Calu3 (cell line): ENCODE data around the gene RBM38. TPM values are rescaled to one million over a fixed set of nuclear protein-coding genes. Genes with fewer than 3 reads are reported as not detected.
"Not testable (repeated sequence)": the region's sequence is repeated elsewhere in the genome, so short reads cannot be mapped to it uniquely, and the experiment has no call there.

Experiments used
- BruUV-seq: library from RNA; stranded (reverse); fragments of 400-500 nt; replicated peaks from 2 replicates; lab custom pipeline; 2021; lab: Mats Ljungman, UMichigan
- CTCF ChIA-PET: fragments of 300-600 bp; sonication (Branson Sonifier 250); formaldehyde crosslinking; loops from one replicate; lab custom pipeline; 2022; ENCODE audit warnings: antibody characterized with exemption; lab: Charles Lee
- DNase-seq: peaks from one replicate; pipeline ENCODE4 v3.0.0; 2022
- H3K27ac Mint-ChIP-seq: one replicate; pipeline ENCODE4 v1.8.0; 2022; ENCODE audit warnings: mixed read lengths; ENCODE audit not compliant: unreplicated experiment
- H3K27me3 Mint-ChIP-seq: one replicate; pipeline ENCODE4 v1.8.0; 2022; ENCODE audit warnings: mixed read lengths; ENCODE audit not compliant: unreplicated experiment
- H3K36me3 Mint-ChIP-seq: one replicate; pipeline ENCODE4 v1.8.0; 2022; ENCODE audit warnings: mild to moderate bottlenecking, moderate library complexity, mixed read lengths; ENCODE audit not compliant: insufficient read depth, unreplicated experiment
- H3K4me1 Mint-ChIP-seq: one replicate; pipeline ENCODE4 v1.8.0; 2022; ENCODE audit warnings: mild to moderate bottlenecking, low read depth, mixed read lengths; ENCODE audit not compliant: unreplicated experiment
- H3K4me3 Mint-ChIP-seq: one replicate; pipeline ENCODE4 v1.8.0; 2022; ENCODE audit warnings: mild to moderate bottlenecking, low read depth, moderate library complexity, mixed read lengths; ENCODE audit not compliant: unreplicated experiment
- H3K9me3 Mint-ChIP-seq: one replicate; pipeline ENCODE4 v1.8.0; 2022; ENCODE audit warnings: low read depth, mixed read lengths; ENCODE audit not compliant: unreplicated experiment
- CTCF ChIP-seq: fragments of 200-600 bp; IDR thresholded peaks from one replicate; pipeline ENCODE4 v1.8.0; 2022; ENCODE audit warnings: antibody characterized with exemption; ENCODE audit not compliant: unreplicated experiment
- intact Hi-C: fragments of 100-400 bp; cut with micrococcal nuclease; formaldehyde crosslinking; loops from one replicate; pipeline ENCODE4 v1.10.0; 2022; ENCODE audit not compliant: unreplicated experiment
- total RNA-seq: library from RNA; stranded (reverse); gene quantifications from 2 replicates; pipeline ENCODE4 v1.2.3, GENCODE V29; 2022

RBM38 gene
- total RNA-seq, 1 experiment from 2014 or later = 29.5 TPM

- no peak for TF ChIP-seq CTCF
- H3K27me3 Mint-ChIP-seq = peaks cover 40% of the 10 kb centered on the region
- DNase-seq = no peak
- intact Hi-C loops = no loop called here
- CTCF ChIA-PET = interaction anchor here (3.4 kb wide), 1 partner anchor 256 kb away, joined by 29 read pairs; no protein-coding TSS in a partner anchor
- peaks cover 10% of the 10 kb centered on the region for H3K4me1 Mint-ChIP-seq
- no peaks in the 10 kb centered on the region for H3K9me3 Mint-ChIP-seq
- BruUV-seq = no TSS peak
- no peak overlapping the region for H3K27ac Mint-ChIP-seq
- peaks cover 14% of the 10 kb centered on the region for H3K36me3 Mint-ChIP-seq
- no peak overlapping the region for H3K4me3 Mint-ChIP-seq
Measured at GRCh38 chr20:57347393-57347792, 43.8 kb upstream of the RBM38 start.

- BruUV-seq, H3K9me3 Mint-ChIP-seq, DNase-seq, H3K27ac Mint-ChIP-seq, intact Hi-C loops, H3K4me3 Mint-ChIP-seq: not testable (repeated sequence)
- CTCF ChIA-PET = interaction anchor here (1.5 to 3.4 kb wide), 2 partner anchors 16 to 257 kb away, joined by 4 to 29 read pairs; no protein-coding TSS in a partner anchor
- Mint-ChIP-seq H3K36me3 (peaks cover 21% of the 10 kb centered on the region), H3K4me1 (peaks cover 20% of the 10 kb centered on the region), H3K27me3 (peaks cover 30% of the 10 kb centered on the region)
Measured at GRCh38 chr20:57348200-57348921, 42.8 kb upstream of the RBM38 start.

GRCh38 chr20:57348922-57349574, 42.1 kb upstream of the RBM38 start:
- H3K4me3 Mint-ChIP-seq, BruUV-seq, intact Hi-C loops, H3K27ac Mint-ChIP-seq, DNase-seq, H3K9me3 Mint-ChIP-seq: not testable (repeated sequence)
- CTCF ChIA-PET = interaction anchor here (1.3 to 1.5 kb wide), 2 partner anchors 17 to 189 kb away, joined by 3 to 4 read pairs; no protein-coding TSS in a partner anchor
- Mint-ChIP-seq H3K36me3 (peaks cover 28% of the 10 kb centered on the region), H3K27me3 (peaks cover 27% of the 10 kb centered on the region), H3K4me1 (peaks cover 24% of the 10 kb centered on the region)

GRCh38 chr20:57350081-57350710, 41.0 kb upstream of the RBM38 start:
- intact Hi-C loops = no loop called here
- BruUV-seq = no TSS peak
- DNase-seq = no peak
- H3K27ac Mint-ChIP-seq = peak overlapping the region; percentile 27
- TF ChIP-seq CTCF = no peak
- H3K4me1 Mint-ChIP-seq = peaks cover 24% of the 10 kb centered on the region
- peaks cover 16% of the 10 kb centered on the region for H3K27me3 Mint-ChIP-seq
- peaks cover 35% of the 10 kb centered on the region for H3K36me3 Mint-ChIP-seq
- no peaks in the 10 kb centered on the region for H3K9me3 Mint-ChIP-seq
- CTCF ChIA-PET = interaction anchor here (1.3 kb wide), 1 partner anchor 190 kb away, joined by 3 read pairs; no protein-coding TSS in a partner anchor
- no peak overlapping the region for H3K4me3 Mint-ChIP-seq

GRCh38 chr20:57350726-57351041, 40.5 kb upstream of the RBM38 start:
- intact Hi-C loops = not testable (repeated sequence)

More at GRCh38 chr20:57350726-57351041, 40.5 kb upstream of the RBM38 start:
- H3K9me3 Mint-ChIP-seq, DNase-seq, CTCF ChIA-PET, BruUV-seq: not testable (repeated sequence)
- Mint-ChIP-seq H3K4me1 (peaks cover 24% of the 10 kb centered on the region), H3K36me3 (peaks cover 40% of the 10 kb centered on the region), H3K27me3 (peaks cover 16% of the 10 kb centered on the region), H3K27ac (peak overlapping the region; percentile 66), H3K4me3 (peak overlapping the region; percentile 72)
